GM12878 (cell line): Measurements from ENCODE around the gene MYO15B. TPM values are rescaled to one million over a fixed set of nuclear protein-coding genes. Genes with fewer than 3 reads are reported as not detected.

Experiments
- ATAC-seq: fragments of 200-7000 bp; cut with Tn5 transposase; 3 replicates; pipeline ENCODE4 v1.9.1; 2020; ENCODE audit warnings: mild to moderate bottlenecking, moderate library complexity
- BruUV-seq: library from RNA; stranded (reverse); fragments of 400-500 nt; replicated peaks from 2 replicates; lab custom pipeline; 2021; lab: Mats Ljungman, UMichigan
- CTCF ChIA-PET: fragments of 300-600 bp; sonication (Branson Sonifier 250); formaldehyde crosslinking; extraction: SDS; loops from one replicate; lab custom pipeline; 2021; ENCODE audit warnings: inconsistent platforms; lab: Yijun Ruan, JAX
- POLR2A ChIA-PET: fragments of 350-600 bp; formaldehyde crosslinking; extraction: SDS; loops from one replicate; lab custom pipeline; 2021; ENCODE audit warnings: inconsistent platforms; lab: Charles Lee
- RAD21 ChIA-PET: fragments of 300-600 bp; sonication (Branson Sonifier 250); formaldehyde crosslinking; loops from one replicate; lab custom pipeline; 2023; ENCODE audit warnings: antibody characterized with exemption; ENCODE audit not compliant: unreplicated experiment; lab: Charles Lee
- SMC1A ChIA-PET: fragments of 300-600 bp; sonication (Branson Sonifier 250); formaldehyde crosslinking; loops from one replicate; lab custom pipeline; 2023; ENCODE audit not compliant: unreplicated experiment, uncharacterized antibody; lab: Charles Lee
- DNase-seq: peaks from one replicate; pipeline ENCODE4 v3.0.0-alpha.2; 2011; ENCODE audit warnings: low read depth, low spot score
- FAIRE-seq: peaks from 3 replicates; lab custom pipeline; 2011; peaks lifted over from hg19 to GRCh38; lab: Jason Lieb, UNC
- H2AFZ ChIP-seq: 2 replicates; pipeline ENCODE4 v1.6.0; 2011; ENCODE audit warnings: low read depth, low read length, control low read depth; ENCODE audit not compliant: control insufficient read depth
- H3K27ac ChIP-seq: 2 replicates; pipeline ENCODE4 v1.5.1; 2011; ENCODE audit warnings: control low read depth; ENCODE audit not compliant: control insufficient read depth, insufficient read depth
- H3K27me3 ChIP-seq, 2 experiments: replicated peaks in 1 of 2; 2 replicates each; pipeline versions ENCODE4 v1.6.0 to v1.6.1; 2011; ENCODE audit warnings: low read length in 1 of 2; ENCODE audit not compliant: control insufficient read depth in 2 of 2, insufficient read depth in 2 of 2
- H3K36me3 ChIP-seq, 2 experiments: 2 replicates each; pipeline ENCODE4 v1.5.1; 2011; ENCODE audit warnings: low read length in 1 of 2; ENCODE audit not compliant: control insufficient read depth in 2 of 2, insufficient read depth in 2 of 2
- H3K4me1 ChIP-seq: 2 replicates; pipeline ENCODE4 v1.6.1; 2011; ENCODE audit warnings: mild to moderate bottlenecking, low read length, moderate library complexity, mixed read lengths; ENCODE audit not compliant: control insufficient read depth, insufficient read depth
- H3K4me2 ChIP-seq: 2 replicates; pipeline ENCODE4 v1.6.0; 2011; ENCODE audit warnings: control low read depth; ENCODE audit not compliant: control insufficient read depth, insufficient read depth
- H3K4me3 ChIP-seq: fragments of 200-600 bp; sonication (generic); 2 replicates; pipeline ENCODE4 v1.5.1; 2016
- H3K79me2 ChIP-seq: 2 replicates; pipeline ENCODE4 v1.6.0; 2011; ENCODE audit warnings: low read length; ENCODE audit not compliant: control insufficient read depth, insufficient read depth
- H3K9ac ChIP-seq: 2 replicates; pipeline ENCODE4 v1.8.0; 2011; ENCODE audit warnings: low read length, control low read depth, mixed read lengths; ENCODE audit not compliant: control insufficient read depth, insufficient read depth
- H3K9me3 ChIP-seq: replicated peaks from 3 replicates; pipeline ENCODE4 v1.5.1; 2011; ENCODE audit warnings: mild to moderate bottlenecking, low read length; ENCODE audit not compliant: control insufficient read depth, insufficient read depth
- H4K20me1 ChIP-seq: 2 replicates; pipeline ENCODE4 v1.6.0; 2011; ENCODE audit not compliant: control insufficient read depth, insufficient read depth
- ATF7 ChIP-seq: fragments of 450-650 bp; IDR thresholded peaks from 2 replicates; pipeline ENCODE4 v1.6.1; 2016; ENCODE audit warnings: low read depth, mild to moderate bottlenecking
- EP300 ChIP-seq, 2 experiments: fragments of 150-350 bp in 1 of 2; IDR thresholded peaks; 2 replicates each; pipeline ENCODE4 v1.6.1; 2011 to 2012; ENCODE audit warnings: low read depth in 2 of 2, low read length in 2 of 2, borderline replicate concordance in 1 of 2, improper control_type of control experiment in 1 of 2, inconsistent platforms in 1 of 2; ENCODE audit not compliant: control insufficient read depth in 1 of 2
- FOXM1 ChIP-seq: IDR thresholded peaks from 2 replicates; pipeline ENCODE4 v1.6.1; 2012; ENCODE audit warnings: low read depth, mild to moderate bottlenecking, inconsistent platforms, low read length, moderate library complexity
- MXI1 ChIP-seq: fragments of 150-350 bp; IDR thresholded peaks from 2 replicates; pipeline ENCODE4 v1.6.1; 2011; ENCODE audit warnings: low read depth, mild to moderate bottlenecking, inconsistent platforms, low read length, improper control_type of control experiment
- PAX5 ChIP-seq: IDR thresholded peaks from 2 replicates; pipeline ENCODE4 v1.6.1; 2011; ENCODE audit warnings: low read depth, low read length, borderline replicate concordance
- POU2F2 ChIP-seq: IDR thresholded peaks from 3 replicates; pipeline ENCODE4 v1.6.1; 2011; ENCODE audit warnings: low read depth, mild to moderate bottlenecking, low read length, borderline replicate concordance
- RBBP5 ChIP-seq: fragments of 200-600 bp; sonication (generic); conservative IDR thresholded peaks from 2 replicates; pipeline ENCODE4 v1.6.1; 2016
- SIX5 ChIP-seq: IDR thresholded peaks from 2 replicates; pipeline ENCODE4 v1.6.1; 2011; ENCODE audit warnings: mild to moderate bottlenecking, low read depth, low read length, moderate library complexity; ENCODE audit not compliant: severe bottlenecking
- STAT1 ChIP-seq: fragments of 450-650 bp; conservative IDR thresholded peaks from 2 replicates; pipeline ENCODE4 v1.6.1; 2014; ENCODE audit warnings: antibody characterized with exemption, mild to moderate bottlenecking
- STAT3 ChIP-seq: IDR thresholded peaks from 2 replicates; pipeline ENCODE4 v1.6.1; 2011; ENCODE audit warnings: low read depth, low read length, improper control_type of control experiment
- SUZ12 ChIP-seq: fragments of 200-600 bp; sonication (generic); IDR thresholded peaks from one replicate; pipeline ENCODE4 v1.6.1; 2018; ENCODE audit warnings: antibody characterized with exemption, mild to moderate bottlenecking; ENCODE audit not compliant: unreplicated experiment
- ZNF24 ChIP-seq: fragments of 450-650 bp; IDR thresholded peaks from 2 replicates; pipeline ENCODE4 v1.6.1; 2017; ENCODE audit warnings: antibody characterized with exemption, mild to moderate bottlenecking
- WGBS: methylation state at CpG from one replicate; pipeline ENCODE4 v1.1.6; 2016; ENCODE audit warnings: low lambda C conversion rate; ENCODE audit not compliant: insufficient replicate concordance, insufficient coverage; ENCODE audit errors: missing lambda C conversion rate; 5-methylcytosine and 5-hydroxymethylcytosine counted together
- in situ Hi-C: fragments of 300-500 bp; cut with MboI; formaldehyde crosslinking; loops from 9 replicates; pipeline ENCODE4 v1.14.3; 2018; ENCODE audit warnings: mixed read lengths
- intact Hi-C: fragments of 100-400 bp; cut with micrococcal nuclease; formaldehyde crosslinking; loops from one replicate; pipeline ENCODE4 v1.14.2; 2022; ENCODE audit not compliant: unreplicated experiment
- polyA plus RNA-seq, 11 experiments: library from polyadenylated mRNA; depleted of rRNA in 4 of 11; unstranded in 6 of 11; stranded (reverse) in 5 of 11; fragments of >200 nt; fragmentation: Nextera tagmentation in 4 of 11; fragmentation: Illumina TruSeq in 1 of 11; extraction: Ambion mirVana in 4 of 11; extraction: Trizol in 1 of 11; gene quantifications; 1 replicate in 1 of 11; 2 replicates in 10 of 11; pipeline versions ENCODE4 v1.2.1 to v1.2.3, GENCODE V29; 2011 to 2016; ENCODE audit warnings: inconsistent platforms in 2 of 11, missing spikeins in 2 of 11, low read depth in 1 of 11
- total RNA-seq, 4 experiments: library from RNA; depleted of rRNA in 3 of 4; stranded (reverse); fragments of >200 nt in 3 of 4; fragmentation: Illumina TruSeq in 1 of 4; extraction: Trizol in 1 of 4; gene quantifications; 2 replicates each; pipeline versions ENCODE4 v1.2.1 to v1.2.3, GENCODE V29; 2013 to 2021
- TF ChIP-seq, protein P1 (sequence below): fragments of 150-350 bp; IDR thresholded peaks from 2 replicates; pipeline ENCODE4 v1.6.1; 2014; ENCODE audit warnings: mild to moderate bottlenecking, low read depth, low read length
- TF ChIP-seq, protein P2 (sequence below): IDR thresholded peaks from 2 replicates; pipeline ENCODE4 v1.6.1; 2012; ENCODE audit warnings: low read length, inconsistent platforms
- TF ChIP-seq, protein P3 (sequence below): fragments of 450-650 bp; IDR thresholded peaks from 2 replicates; pipeline ENCODE4 v1.6.1; 2017; ENCODE audit warnings: mild to moderate bottlenecking, moderate library complexity

MYO15B gene
- total and polyA plus RNA-seq, 10 of the 15 experiments (the other 5 are each of a cell fraction or from before 2014, with no cell fraction given) = 0.67 to 15.4 (median 2.3) TPM; not detected in 1

DNA sequence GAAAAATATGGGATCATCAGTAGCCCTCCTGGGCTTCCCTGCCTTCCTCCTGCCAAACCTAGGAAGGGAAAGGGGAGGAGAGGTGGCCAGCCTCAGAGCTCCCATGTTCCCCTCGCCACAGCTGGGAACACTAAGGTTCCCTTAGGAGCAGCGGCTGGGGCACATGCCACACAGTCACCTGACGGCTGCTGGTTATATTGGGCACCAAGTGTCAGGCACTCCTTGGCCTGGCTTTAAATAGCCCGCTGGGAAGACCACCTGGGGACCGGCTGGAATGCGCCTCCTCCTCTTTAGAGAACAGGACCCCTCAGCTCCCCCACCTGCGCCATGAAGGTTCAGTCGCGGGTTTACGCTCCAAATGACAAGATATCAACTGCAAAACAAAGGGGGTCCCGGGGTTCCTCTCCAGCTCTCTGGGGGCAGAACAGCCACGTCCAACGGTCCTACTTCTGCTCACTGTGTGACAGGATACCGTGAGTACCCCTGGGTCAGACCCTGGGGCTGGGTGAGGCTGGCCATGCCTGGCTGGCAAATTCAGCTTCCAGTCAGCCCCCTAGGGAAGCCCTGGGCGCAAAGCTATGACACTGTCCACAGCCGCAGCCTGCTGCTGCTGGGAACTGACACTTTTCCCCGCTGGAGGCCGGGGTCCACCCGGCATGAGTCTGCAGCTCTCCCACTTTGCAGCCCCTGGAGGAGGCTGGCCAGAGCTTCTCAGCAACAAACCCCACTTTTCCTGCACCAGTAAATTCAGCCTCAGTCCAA, 49.0 kb downstream of the MYO15B start:
- Histone ChIP-seq H3K36me3 (peaks cover 0 to 3% of the 10 kb centered on the region in 2 experiments; a peak in 2 of 4 replicates), H3K4me2 (no peak overlapping the region), H3K9ac (no peak overlapping the region), H2AFZ (no peak overlapping the region), H4K20me1 (no peaks in the 10 kb centered on the region; the same call in 1 of the 2 replicates), H3K27ac (no peak overlapping the region), H3K27me3 (no peaks in the 10 kb centered on the region), H3K9me3 (no peaks in the 10 kb centered on the region), H3K4me1 (peaks cover 8% of the 10 kb centered on the region), H3K79me2 (no peaks in the 10 kb centered on the region), H3K4me3 (no peak overlapping the region)
- no TSS peak for BruUV-seq
- SMC1A ChIA-PET = interaction anchor here (0.7 to 1.3 kb wide), 3 partner anchors 108 to 128 kb away, joined by 3 to 4 read pairs (median 3); no protein-coding TSS in a partner anchor
- in situ Hi-C loops (loop anchor here (10.0 kb wide), 1 partner anchor 108 kb away; no protein-coding TSS in a partner anchor), intact Hi-C loops (no loop called here)
- ATAC-seq (no peak), FAIRE-seq (no peak), DNase-seq (no peak)
- POLR2A ChIA-PET = interaction anchor here (0.8 kb wide), 1 partner anchor 10 kb away, joined by 3 read pairs; a partner anchor contains a TSS
- WGBS = 93% methylated on average over 18 of the region's 19 CpGs
- CTCF ChIA-PET = interaction anchor here (0.5 to 13.0 kb wide), 6 partner anchors 11 to 172 kb away, joined by 3 to 349 read pairs (median 6); a partner anchor contains a TSS
- RAD21 ChIA-PET = interaction anchor here (0.8 kb wide), 1 partner anchor 113 kb away, joined by 4 read pairs; no protein-coding TSS in a partner anchor
- no peak for TF ChIP-seq PAX5
- TF ChIP-seq SUZ12 = no peak
- TF ChIP-seq STAT1 = no peak
- TF ChIP-seq STAT3 = no peak
- no peak for TF ChIP-seq POU2F2
- TF ChIP-seq MXI1 = no peak
- no peak for TF ChIP-seq ATF7
- TF ChIP-seq SIX5 = no peak
- no peak for TF ChIP-seq FOXM1
- TF ChIP-seq, protein P1, sequence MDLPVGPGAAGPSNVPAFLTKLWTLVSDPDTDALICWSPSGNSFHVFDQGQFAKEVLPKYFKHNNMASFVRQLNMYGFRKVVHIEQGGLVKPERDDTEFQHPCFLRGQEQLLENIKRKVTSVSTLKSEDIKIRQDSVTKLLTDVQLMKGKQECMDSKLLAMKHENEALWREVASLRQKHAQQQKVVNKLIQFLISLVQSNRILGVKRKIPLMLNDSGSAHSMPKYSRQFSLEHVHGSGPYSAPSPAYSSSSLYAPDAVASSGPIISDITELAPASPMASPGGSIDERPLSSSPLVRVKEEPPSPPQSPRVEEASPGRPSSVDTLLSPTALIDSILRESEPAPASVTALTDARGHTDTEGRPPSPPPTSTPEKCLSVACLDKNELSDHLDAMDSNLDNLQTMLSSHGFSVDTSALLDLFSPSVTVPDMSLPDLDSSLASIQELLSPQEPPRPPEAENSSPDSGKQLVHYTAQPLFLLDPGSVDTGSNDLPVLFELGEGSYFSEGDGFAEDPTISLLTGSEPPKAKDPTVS = no peak
- TF ChIP-seq, protein P2, sequence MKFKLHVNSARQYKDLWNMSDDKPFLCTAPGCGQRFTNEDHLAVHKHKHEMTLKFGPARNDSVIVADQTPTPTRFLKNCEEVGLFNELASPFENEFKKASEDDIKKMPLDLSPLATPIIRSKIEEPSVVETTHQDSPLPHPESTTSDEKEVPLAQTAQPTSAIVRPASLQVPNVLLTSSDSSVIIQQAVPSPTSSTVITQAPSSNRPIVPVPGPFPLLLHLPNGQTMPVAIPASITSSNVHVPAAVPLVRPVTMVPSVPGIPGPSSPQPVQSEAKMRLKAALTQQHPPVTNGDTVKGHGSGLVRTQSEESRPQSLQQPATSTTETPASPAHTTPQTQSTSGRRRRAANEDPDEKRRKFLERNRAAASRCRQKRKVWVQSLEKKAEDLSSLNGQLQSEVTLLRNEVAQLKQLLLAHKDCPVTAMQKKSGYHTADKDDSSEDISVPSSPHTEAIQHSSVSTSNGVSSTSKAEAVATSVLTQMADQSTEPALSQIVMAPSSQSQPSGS = no peak
- TF ChIP-seq, protein P3, sequence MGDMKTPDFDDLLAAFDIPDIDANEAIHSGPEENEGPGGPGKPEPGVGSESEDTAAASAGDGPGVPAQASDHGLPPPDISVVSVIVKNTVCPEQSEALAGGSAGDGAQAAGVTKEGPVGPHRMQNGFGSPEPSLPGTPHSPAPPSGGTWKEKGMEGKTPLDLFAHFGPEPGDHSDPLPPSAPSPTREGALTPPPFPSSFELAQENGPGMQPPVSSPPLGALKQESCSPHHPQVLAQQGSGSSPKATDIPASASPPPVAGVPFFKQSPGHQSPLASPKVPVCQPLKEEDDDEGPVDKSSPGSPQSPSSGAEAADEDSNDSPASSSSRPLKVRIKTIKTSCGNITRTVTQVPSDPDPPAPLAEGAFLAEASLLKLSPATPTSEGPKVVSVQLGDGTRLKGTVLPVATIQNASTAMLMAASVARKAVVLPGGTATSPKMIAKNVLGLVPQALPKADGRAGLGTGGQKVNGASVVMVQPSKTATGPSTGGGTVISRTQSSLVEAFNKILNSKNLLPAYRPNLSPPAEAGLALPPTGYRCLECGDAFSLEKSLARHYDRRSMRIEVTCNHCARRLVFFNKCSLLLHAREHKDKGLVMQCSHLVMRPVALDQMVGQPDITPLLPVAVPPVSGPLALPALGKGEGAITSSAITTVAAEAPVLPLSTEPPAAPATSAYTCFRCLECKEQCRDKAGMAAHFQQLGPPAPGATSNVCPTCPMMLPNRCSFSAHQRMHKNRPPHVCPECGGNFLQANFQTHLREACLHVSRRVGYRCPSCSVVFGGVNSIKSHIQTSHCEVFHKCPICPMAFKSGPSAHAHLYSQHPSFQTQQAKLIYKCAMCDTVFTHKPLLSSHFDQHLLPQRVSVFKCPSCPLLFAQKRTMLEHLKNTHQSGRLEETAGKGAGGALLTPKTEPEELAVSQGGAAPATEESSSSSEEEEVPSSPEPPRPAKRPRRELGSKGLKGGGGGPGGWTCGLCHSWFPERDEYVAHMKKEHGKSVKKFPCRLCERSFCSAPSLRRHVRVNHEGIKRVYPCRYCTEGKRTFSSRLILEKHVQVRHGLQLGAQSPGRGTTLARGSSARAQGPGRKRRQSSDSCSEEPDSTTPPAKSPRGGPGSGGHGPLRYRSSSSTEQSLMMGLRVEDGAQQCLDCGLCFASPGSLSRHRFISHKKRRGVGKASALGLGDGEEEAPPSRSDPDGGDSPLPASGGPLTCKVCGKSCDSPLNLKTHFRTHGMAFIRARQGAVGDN = no peak
- no peak for TF ChIP-seq ZNF24
- TF ChIP-seq EP300 (IDR thresholded peaks at IDR 0.05; ENCODE audit: borderline replicate concordance in 1 of 2, control insufficient read depth in 1 of 2, low read depth in 2 of 2, low read length in 2 of 2) = no peak
- TF ChIP-seq RBBP5 = no peak
